ENCODE data around the gene KANK3. TPM values are rescaled to one million over a fixed set of nuclear protein-coding genes. Genes with fewer than 3 reads are reported as not detected.
"Not testable (repeated sequence)": the region's sequence is repeated elsewhere in the genome, so short reads cannot be mapped to it uniquely, and the experiment has no call there.

The KANK3 gene
- total RNA-seq, 1 donor from 2014 or later: 0.45 TPM

DNA sequence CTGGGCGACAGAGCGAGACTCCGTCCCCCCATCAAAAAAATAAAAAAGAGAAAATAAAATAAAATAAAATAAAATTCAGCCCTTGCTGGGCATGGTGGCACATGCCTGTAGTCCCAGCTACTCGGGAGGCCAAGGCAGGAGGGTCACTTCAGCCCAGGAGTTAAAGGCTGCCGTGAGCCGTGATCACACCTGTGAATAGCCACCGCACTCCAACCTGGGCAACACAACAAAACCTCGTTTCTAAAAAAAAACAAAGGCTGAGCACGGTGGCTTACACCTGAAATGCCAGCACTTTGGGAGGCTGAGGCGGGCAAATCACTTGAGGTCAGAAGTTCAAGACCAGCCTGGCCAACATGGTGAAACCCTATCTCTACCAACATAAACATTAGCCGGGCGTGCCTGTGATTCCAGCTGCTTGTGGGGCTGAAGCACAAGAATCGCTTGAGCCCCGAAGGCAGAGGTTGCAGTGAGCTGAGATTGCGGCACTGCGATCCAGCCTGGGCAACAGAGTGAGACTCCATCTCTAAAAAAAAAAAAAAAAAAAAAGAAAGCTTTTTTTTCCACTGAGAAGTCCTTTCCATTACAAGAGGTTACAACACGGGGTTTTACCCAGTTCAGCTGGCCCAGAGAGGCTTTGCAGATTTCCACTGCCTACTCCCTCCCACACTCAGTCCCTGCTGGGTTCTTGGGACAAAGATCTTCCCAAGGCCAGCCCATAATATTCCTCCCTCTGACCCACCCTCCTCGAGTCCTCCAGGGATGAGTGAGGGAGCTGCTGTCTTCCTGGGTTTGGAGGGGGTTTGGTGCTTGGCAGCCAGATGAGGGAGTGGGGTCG lies 27.3 kb upstream of the KANK3 start:
- no peak for DNase-seq (ENCODE audit: low read depth)

DNA sequence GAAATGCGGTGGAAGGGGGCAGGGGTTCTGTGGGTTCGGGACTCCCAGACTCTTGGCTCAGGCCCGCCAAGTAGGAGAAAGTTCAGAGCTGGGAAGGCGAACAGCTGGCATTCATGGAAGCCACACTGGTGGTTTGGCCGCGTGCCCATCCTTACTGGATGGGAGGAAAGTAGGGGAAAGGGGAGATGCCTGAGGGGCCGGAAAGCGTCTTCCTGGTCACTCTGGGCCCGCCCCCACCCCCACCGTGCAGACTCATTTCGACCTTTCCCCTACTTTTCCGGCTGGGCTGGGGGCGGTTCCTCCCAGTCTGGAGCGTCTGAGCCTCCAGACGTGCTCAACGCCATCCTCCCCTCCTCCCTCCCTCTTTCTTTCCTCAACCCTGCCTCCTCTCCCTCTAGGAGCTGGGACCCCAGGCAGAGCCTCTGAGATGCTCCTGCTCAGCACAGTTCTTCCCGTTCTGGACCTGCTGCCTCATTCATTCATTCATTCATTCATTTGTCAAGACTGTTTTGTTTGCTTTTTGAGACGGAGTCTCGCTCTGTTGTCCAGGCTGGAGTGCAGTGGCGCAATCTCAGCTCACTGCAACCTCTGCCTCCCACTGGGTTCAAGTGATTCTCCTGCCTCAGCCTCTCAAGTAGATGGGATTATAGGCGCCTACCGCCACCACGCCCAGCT lies 24.4 kb upstream of the KANK3 start:
- DNase-seq (ENCODE audit: low read depth): peak; percentile 90

DNA sequence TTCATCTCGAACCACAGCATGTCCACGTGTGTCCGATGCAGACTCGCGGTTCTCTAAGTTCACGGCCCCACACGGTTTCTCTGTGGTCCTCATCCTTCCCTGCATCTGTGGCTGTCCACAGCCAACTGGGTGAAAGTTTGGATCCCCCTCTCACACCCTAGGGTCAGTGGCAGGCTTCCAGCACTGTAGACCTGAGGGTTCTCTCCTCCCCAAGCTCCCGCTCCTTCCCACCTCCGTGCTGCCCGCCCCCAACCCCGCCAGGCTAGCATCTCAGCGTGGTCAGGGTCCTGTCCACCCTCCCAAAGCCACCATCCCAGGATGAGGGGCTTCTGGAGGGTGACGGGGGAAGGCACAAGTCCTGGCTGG lies 23.9 kb upstream of the KANK3 start:
- DNase-seq (ENCODE audit: low read depth): no peak

DNA sequence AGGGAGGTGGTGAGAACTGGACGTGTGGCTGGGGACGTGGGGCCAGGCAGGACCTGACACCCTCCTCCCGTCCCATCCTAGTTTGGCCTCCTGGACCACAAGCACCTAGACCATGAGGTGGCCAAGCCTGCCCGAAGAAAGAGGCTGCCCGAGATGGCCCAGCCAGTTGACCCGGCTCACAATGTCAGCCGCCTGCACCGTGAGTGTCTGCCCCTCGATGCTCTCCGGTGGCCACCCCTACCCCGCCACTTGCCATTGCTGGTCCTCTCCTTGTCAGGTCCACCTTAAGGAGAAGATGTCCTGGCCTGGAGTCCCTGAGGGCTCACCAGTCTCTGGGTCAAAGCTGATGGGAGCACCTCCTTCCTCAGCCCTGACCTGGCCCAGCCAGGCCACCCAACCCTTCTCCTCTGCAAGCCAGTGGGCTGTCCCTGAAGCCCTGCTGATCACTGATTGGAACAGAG lies 23.1 kb upstream of the KANK3 start:
- no peak for DNase-seq (ENCODE audit: low read depth)

DNA sequence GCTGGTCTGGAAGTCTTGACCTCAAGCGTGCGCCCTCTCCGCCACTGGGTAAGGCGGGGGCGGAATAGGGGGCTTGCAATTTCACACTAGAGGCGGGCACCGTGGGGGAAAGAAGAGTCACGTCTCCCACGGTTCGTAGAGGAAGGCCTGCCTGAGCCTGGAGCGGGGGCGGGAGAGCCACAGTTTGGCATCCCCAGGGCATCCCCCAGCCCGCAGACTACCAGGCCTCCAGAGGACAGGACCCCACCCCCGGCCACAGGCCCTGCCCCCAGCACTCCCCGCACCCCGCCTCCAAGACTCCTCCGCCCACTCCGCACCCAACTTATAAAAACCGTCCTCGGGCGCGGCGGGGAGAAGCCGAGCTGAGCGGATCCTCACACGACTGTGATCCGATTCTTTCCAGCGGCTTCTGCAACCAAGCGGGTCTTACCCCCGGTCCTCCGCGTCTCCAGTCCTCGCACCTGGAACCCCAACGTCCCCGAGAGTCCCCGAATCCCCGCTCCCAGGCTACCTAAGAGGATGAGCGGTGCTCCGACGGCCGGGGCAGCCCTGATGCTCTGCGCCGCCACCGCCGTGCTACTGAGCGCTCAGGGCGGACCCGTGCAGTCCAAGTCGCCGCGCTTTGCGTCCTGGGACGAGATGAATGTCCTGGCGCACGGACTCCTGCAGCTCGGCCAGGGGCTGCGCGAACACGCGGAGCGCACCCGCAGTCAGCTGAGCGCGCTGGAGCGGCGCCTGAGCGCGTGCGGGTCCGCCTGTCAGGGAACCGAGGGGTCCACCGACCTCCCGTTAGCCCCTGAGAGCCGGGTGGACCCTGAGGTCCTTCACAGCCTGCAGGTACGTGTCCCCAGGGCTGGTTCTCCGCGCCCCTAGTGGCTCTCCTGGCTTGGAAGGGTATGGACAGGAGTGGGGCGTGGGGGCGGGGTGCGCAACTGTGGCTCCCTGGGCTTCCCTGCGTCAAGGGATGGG lies 21.0 kb upstream of the KANK3 start, which contains the start of gene ANGPTL4:
Gene ANGPTL4, plus strand, starts transcription at position 353 of the 969 bp plus-strand sequence. Its CDS starts 167 bp downstream, at position 520.
- peak; percentile 25 for DNase-seq (ENCODE audit: low read depth)

DNA sequence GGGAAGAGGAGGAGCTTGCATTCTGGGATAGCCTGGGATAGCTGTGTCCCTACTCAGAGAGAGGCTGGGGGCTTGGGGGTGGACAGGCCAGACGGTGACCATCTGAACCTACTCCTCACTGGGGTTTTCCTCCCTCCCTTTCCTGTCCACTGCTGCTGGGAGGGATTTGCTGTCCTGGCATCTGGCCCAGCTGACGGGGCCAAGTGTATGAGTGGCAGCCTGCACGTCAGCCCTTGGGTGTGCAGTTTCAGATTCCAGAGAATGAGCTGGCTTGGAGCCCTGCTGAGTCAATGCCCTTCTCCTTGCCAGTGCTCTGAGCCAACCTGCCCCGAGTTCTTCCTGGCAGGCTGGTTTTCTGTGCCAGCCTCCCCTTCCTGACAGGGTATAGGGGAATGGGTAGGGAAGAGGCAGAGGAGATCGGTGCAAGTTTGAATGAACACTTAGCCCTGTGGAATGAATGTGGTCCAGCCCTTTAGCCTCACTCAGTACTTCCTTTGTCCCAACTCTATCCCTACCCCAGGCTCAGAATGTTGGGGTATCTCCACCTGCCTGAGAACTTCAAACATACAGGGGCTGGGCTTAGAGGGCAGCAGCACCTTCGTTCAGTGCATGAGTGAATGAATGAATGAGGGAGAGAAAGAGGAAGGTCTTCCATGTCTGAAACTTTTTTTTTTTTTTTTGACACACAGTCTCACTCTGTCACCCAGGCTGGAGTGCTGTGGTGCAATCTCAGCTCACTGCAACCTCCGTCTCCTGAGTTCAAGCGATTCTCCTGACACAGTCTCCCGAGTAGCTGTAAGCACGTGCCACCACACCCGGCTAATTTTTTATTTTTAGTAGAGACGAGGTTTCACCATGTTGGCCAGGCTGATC lies 19.1 kb upstream of the KANK3 start:
- DNase-seq (ENCODE audit: low read depth): peak; percentile 98

DNA sequence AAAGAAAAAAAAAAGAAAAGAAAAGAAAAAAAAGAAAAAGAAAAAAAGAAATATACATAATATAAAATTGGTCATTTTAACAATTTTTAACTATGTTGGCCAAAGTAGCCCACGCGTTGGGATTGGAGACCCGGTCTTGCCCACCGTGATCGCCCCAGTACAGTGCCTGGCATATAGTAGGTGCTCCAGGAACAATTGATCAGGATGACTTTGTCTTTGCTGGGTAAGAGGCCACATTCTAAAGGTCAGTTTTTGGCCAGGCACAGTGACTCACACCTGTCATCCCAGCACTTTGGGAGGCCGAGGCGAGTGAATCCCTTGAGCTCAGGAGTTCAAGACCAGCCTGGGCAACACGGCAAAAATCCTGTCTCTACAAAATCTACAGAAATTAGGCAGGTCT lies 17.1 kb upstream of the KANK3 start:
- DNase-seq (ENCODE audit: low read depth): no peak

DNA sequence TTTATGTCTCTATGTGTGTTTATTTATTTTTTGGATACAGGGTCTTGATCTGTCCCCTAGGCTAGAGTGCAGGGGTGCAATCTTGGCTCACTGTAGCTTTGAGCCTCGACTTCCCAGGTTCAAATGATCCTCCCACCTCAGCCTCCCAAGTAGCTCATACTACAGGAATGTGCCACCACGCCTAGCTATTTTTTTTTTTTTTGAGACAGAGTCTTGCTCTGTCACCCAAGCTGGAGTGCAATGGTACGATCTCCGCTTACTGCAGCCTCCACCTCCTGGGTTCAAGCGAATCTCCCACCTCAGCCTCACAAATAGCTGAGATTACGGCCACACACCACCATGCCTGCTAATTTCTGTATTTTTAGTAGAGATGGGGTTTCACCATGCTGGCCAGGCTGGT lies 15.9 kb upstream of the KANK3 start:
- DNase-seq (ENCODE audit: low read depth): no peak

DNA sequence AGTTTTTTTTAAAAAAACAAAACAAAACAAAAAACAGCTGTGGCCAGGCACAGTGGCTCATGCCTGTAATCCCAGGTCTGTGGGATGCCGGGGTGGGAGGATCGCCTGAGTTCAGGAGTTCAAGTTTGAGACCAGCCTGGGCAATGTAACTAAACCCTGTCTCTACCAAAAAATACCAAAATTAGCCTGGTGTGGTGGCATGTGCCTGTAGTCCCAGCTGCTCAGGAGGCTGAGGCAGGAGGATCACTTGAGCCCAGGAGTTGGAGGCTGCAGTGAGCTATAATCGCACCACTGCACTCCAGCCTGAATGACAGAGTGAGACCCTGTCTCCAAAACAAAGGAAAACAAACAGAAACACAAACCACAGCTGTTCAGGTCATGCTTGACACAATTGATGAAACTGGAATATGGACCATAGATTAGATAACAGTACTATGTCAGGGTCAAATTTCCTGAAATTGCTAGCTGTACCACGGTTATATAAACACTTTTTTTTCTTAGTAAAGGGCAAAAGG lies 14.0 kb upstream of the KANK3 start:
- no peak for DNase-seq (ENCODE audit: low read depth)

DNA sequence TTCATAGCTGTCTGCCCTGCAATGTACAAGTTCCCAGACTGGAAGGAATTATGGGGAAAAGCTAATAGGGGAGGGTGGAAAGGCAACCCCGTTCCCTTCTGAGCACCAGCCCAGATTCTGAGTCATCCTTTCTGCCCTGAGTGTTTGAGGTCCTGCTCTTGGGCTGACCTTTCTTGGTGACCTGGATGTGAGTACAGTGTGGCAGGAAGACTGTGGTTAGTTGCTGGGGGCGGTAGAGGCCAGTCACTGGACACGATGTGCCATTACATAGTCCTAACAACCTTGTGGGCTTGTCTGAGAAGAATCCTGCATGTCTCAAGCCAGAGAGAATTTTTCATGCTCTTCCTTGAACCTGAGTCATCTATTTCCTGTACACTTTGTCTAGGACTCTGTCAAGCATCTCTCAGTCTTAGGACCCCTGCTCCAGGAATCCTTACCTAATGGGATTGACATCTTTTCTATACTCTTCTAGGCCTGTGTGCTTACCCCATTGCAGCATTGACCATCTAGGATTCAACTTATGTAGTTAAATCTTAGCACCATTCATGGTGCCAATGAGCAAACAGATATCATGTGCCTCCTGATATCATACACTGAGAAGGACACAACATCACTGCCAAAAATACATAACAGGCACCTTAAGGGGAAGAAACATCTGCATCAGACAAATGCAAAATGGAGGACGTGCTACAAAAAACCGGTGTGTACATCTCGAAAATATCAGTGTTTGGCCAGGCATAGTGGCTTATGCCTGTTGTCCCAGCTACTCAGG lies 12.8 kb upstream of the KANK3 start:
- DNase-seq (ENCODE audit: low read depth): peak; percentile 97

DNA sequence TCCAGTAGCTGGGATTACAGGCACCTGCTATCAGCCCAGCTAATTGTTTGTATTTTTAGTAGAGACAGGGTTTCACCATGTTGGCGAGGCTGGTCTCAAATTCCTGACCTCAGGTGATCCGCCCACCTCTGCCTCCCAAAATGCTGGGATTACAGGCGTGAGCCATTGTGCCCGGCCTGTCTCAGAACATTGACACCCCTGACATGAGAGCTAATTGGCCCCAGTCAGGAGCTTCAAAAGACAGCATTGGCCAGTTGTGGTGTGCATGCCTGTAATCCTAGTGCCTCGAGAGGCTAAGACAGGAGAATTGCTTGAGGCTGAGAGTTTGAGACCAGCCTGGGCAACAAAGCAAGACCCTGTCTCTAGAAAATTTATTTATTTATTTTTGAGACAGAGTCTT lies 9.8 kb upstream of the KANK3 start:
- not testable (repeated sequence) for DNase-seq (ENCODE audit: low read depth)

DNA sequence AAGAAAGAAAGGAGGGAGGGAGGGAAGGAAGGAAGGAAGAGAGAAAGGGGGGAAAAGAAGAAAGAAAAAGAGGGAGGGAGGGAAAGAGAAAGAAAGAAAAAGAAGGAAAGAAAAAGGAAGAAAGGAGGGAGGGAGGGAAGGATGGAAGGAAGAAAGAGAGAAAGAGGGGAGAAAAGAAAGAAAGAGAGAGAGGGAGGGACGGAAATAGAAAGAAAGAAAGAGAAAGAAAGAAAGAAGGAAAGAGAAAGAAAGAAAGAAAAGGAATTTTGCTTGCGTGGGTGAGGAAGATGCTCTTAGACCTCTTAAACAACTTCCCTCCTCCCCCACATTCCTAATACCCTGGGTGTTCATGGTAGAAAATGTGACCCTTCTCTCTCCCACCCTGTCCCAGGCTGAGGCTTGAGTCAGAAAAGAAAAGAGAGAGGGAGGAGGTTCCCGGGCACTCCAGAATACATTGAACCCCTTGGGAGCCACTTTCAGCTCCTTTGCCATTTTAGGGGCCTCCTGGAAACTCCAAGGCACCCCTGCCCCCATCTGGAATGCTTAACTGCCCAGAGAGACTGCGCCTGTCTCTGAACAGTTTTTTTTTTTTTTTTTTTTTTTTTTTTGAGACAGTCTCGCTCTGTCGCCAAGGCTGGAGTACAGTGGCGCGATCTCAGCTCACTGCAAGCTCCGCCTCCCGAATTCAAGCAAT lies 9.2 kb upstream of the KANK3 start:
- peak; percentile 24 for DNase-seq (ENCODE audit: low read depth)

DNA sequence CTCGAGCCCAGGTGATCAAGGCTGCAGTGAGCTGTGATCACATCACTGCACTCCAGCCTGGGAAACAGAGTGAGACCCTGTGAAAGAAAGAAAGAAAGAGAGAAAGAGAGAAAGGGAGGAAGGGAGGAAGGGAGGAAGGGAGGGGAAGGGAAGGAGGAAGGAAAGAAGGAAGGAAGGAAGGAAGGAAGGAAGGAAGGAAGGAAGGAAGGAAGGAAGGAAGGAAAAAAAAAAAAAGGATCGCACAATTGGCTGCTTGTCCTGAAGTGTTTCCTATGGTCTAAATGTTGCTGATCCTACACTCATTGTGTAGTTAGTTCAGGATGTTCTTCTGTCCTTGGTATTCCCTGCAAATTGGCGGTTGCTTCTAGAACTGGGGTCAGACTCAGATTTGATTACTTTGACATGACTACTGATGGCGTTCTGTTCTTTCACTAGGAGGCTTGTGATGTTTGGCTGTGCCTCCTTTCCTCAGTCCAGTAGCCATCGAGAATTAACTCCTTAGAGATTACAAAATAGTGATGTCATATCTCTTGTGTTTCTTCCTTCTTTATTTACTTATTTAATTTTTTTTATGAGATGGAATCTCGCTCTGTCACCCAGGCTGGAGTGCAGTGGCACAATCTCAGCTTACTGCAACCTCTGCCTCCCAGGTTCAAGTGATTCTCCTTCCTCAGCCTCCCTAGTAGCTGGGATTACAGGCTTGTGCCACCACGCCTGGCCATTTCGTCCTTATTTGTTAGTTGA lies 6.7 kb upstream of the KANK3 start:
- DNase-seq (ENCODE audit: low read depth): not testable (repeated sequence)

DNA sequence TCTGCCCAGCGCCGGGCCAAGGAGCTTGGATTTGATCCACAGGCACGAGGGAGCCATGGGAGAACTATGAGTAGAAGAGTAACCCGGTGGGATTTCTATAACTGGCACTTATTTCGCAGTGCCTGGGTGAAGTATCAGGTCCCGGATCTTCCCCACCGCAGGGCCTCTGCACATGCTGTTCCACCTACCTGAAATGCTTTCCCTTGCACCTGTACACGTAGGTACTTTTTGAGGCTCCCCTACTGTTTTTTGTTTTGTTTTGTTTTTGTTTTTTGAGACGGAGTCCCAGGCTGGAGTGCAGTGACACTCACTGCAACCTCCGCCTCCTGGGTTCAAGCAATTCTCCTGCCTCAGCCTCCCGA lies 402 bp upstream of the KANK3 start:
- DNase-seq (ENCODE audit: low read depth): no peak

DNA sequence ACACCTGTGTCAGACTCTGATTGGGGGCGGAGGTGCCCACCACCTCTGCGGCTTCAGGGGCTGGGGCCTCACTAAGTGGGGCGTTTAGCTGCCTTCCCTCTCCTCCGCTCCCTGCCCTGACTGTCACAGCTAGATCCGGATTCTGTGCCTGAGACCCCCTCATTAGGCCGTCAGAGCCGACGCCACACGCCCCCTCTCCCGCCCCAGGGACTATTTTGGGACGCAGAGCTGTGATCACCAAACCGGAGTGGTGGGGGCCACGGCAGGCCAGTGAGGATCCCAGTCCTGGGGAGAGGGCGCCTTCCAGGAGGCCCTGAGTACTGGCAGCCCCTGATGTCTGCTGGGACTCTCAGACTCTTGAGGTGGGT lies 762 bp downstream of the KANK3 start:
- DNase-seq (ENCODE audit: low read depth): no peak

DNA sequence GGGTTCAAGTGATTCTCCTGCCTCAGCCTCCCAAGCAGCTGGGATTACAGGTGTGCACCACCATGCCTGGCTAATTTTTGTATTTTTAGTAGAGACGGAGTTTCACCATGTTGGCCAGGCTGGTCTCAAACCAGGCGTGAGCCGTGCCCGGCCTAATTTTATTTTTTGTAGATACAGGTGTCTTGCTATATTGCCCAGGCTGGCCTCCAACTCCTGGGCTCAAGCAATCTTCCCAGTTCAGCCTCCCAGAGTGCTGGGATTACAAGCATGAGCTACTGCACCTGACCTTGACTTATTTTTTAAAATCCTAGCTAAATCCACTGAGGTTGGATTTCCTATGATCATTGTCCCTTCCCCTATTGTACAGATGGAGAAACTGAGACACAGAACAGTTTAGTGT lies 1.6 kb downstream of the KANK3 start:
- not testable (repeated sequence) for DNase-seq (ENCODE audit: low read depth)

DNA sequence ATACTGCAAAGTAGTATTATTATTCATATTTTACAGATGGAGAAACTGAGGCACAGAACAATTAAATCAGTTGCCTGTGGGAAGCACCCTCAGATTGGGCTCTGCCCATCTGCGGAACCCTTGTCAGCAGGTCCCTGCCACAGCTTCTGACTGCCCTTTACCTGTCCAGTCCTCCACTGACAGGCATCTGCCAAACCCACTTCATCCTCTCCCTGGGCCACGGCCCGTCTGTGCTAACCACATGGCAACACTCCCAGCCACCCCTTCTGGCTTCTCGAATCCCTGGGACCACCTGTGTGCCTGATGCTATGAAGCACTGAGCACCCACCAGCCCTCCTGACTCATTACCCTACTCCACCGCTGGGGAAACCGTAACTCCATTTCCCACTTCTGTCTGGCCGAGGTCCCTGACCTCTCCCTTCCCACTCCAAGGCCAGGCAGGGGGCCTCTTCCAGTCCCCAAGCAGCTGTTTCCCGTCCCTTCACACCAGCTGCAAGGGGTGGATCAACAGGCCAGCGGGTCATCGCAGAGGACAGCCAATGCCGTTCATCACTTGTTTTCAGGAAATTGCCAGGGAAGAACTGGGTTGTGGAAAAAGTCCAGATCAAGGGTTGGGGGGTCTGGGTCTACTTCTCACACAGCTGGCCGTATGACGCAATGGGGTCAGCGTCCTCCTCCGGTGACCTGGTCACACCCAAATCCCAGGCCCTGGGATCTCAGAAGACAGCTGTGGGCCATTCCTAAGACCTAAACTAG lies 2.5 kb downstream of the KANK3 start:
- no peak for DNase-seq (ENCODE audit: low read depth)

DNA sequence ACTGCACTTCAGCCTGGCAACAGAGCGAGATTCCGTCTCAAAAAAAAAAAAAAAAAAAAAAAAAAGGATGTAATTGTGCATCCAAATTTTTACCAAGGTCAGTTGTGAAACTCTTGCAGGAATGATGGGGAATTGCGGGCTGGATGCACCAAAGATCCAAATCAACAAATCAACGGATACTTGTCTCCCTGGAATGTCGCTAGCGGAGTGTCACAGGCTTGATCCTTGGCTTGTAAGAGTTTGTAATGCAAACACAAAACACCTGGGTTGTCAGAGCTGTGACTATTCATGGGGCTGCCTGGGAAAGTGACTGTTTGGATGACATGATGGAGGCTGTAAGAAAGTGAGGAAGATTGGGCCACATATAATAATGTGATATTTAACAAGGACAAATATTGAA lies 4.2 kb downstream of the KANK3 start:
- DNase-seq (ENCODE audit: low read depth): no peak
